ENCODE measurements around the gene TES. TPM values are rescaled to one million over a fixed set of nuclear protein-coding genes. Genes with fewer than 3 reads are reported as not detected.
A peak's percentile ranks its signal among the peaks of the same experiment; 100 is the strongest.

The TES gene
- total and polyA plus RNA-seq, 2 of the 13 experiments (the other 11 are each of a cell fraction or from before 2014, with no cell fraction given): 21.6 to 23.0 TPM

DNA sequence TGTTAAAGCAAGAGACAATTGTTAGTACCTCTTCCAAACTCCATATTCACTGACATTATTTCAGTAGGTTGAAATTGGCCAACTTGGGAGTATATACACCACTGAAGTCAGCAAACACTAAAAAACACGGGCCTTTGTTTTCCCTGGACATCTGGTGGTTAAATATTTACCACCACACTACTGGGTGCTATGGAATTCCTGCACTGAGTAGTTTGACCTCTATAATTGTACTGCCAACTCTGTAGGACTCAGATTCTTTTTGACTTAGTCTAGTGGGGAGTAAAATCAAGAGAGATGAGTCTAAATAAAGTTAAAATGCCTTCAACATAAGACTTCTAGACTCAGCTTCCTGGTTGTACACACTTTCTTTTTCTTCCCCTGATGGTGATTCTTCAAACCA, 41.3 kb upstream of the TES start (continued):
- TF ChIP-seq, protein P1, sequence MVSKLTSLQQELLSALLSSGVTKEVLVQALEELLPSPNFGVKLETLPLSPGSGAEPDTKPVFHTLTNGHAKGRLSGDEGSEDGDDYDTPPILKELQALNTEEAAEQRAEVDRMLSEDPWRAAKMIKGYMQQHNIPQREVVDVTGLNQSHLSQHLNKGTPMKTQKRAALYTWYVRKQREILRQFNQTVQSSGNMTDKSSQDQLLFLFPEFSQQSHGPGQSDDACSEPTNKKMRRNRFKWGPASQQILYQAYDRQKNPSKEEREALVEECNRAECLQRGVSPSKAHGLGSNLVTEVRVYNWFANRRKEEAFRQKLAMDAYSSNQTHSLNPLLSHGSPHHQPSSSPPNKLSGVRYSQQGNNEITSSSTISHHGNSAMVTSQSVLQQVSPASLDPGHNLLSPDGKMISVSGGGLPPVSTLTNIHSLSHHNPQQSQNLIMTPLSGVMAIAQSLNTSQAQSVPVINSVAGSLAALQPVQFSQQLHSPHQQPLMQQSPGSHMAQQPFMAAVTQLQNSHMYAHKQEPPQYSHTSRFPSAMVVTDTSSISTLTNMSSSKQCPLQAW (CRISPR knock-in tag; IDR thresholded peaks at IDR 0.05): peak; percentile 48; the same call in 1 of the 2 replicates
- TF ChIP-seq NCOA2 (CRISPR knock-in tag; IDR thresholded peaks at IDR 0.05): peak; percentile 47
- TF ChIP-seq FOXJ3 (CRISPR knock-in tag; IDR thresholded peaks at IDR 0.05; ENCODE audit: borderline replicate concordance): peak; percentile 89; the same call in 1 of the 2 replicates
- TF ChIP-seq ASH2L (IDR thresholded peaks at IDR 0.05; ENCODE audit: insufficient read length, low read depth, low read length): peak; percentile 31
- 0 out of 2 replicates have a peak, but pooled peaks have one; percentile 18 for TF ChIP-seq NR2C2 (CRISPR knock-in tag; IDR thresholded peaks at IDR 0.05; ENCODE audit: borderline replicate concordance)
- peak; percentile 96 for TF ChIP-seq ARID5B (CRISPR knock-in tag; IDR thresholded peaks at IDR 0.05)
- TF ChIP-seq ESRRA (CRISPR knock-in tag; IDR thresholded peaks at IDR 0.05; ENCODE audit: low read depth): 0 out of 2 replicates have a peak, but pooled peaks have one; percentile 33
- TF ChIP-seq ISL2 (CRISPR knock-in tag; IDR thresholded peaks at IDR 0.05): peak; percentile 90
- peak; percentile 67; the same call in 1 of the 2 replicates for TF ChIP-seq HOXD1 (CRISPR knock-in tag; IDR thresholded peaks at IDR 0.05)
- TF ChIP-seq CTCF (CRISPR knock-in tag; IDR thresholded peaks at IDR 0.05): 0 out of 2 replicates have a peak, but pooled peaks have one; percentile 7
- peak; percentile 10 for TF ChIP-seq SKI (IDR thresholded peaks at IDR 0.05; ENCODE audit: partially characterized antibody)
- peak; percentile 68 for TF ChIP-seq ZKSCAN1 (IDR thresholded peaks at IDR 0.05; ENCODE audit: low read length)
- TF ChIP-seq TBX3 (IDR thresholded peaks at IDR 0.05; ENCODE audit: borderline replicate concordance): peak; percentile 86
- TF ChIP-seq HMG20A (CRISPR knock-in tag; IDR thresholded peaks at IDR 0.05; ENCODE audit: borderline replicate concordance): peak; percentile 97
- peak; percentile 64 for TF ChIP-seq FOXO1 (CRISPR knock-in tag; IDR thresholded peaks at IDR 0.05)
- TF ChIP-seq, protein P2, sequence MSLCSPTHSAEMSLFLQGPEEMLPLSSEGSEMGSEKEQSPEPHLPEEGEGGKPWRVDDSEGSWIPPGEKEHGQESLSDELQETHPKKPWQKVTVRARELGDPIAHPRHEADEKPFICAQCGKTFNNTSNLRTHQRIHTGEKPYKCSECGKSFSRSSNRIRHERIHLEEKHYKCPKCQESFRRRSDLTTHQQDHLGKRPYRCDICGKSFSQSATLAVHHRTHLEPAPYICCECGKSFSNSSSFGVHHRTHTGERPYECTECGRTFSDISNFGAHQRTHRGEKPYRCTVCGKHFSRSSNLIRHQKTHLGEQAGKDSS (CRISPR knock-in tag; IDR thresholded peaks at IDR 0.05; ENCODE audit: borderline replicate concordance, low read depth): no peak
- no peak for TF ChIP-seq SPEN (CRISPR knock-in tag; IDR thresholded peaks at IDR 0.05; ENCODE audit: low read depth)
- TF ChIP-seq TEAD3 (CRISPR knock-in tag; optimal IDR thresholded peaks at IDR 0.05; ENCODE audit: borderline replicate concordance): peak; percentile 85
- TF ChIP-seq POGZ (CRISPR knock-in tag; IDR thresholded peaks at IDR 0.05): peak; percentile 45; the same call in 1 of the 2 replicates
- peak; percentile 77 for TF ChIP-seq BCL6 (CRISPR knock-in tag; IDR thresholded peaks at IDR 0.05)
- TF ChIP-seq ZNF644 (CRISPR knock-in tag; IDR thresholded peaks at IDR 0.05; ENCODE audit: low read depth): 0 out of 2 replicates have a peak, but pooled peaks have one; percentile 20
- no peak for TF ChIP-seq ZNF788 (CRISPR knock-in tag; IDR thresholded peaks at IDR 0.05; ENCODE audit: borderline replicate concordance)
- peak; percentile 75 for TF ChIP-seq HDAC2 (CRISPR knock-in tag; IDR thresholded peaks at IDR 0.05)
- TF ChIP-seq SP5 (CRISPR knock-in tag; IDR thresholded peaks at IDR 0.05; ENCODE audit: borderline replicate concordance, low read depth): peak; percentile 58

Measured in HepG2 (cell line).